PFSK-1 (cell line): ENCODE data around the gene MEDAG.

Experiments
- FOXP2 ChIP-seq: optimal IDR thresholded peaks from 2 replicates; pipeline ENCODE3; 2011; ENCODE audit warnings: borderline replicate concordance, control low read depth, inconsistent platforms; ENCODE audit not compliant: insufficient read depth; ENCODE audit errors: extremely low read length, extremely low read depth
- POLR2AphosphoS5 ChIP-seq: IDR thresholded peaks from 2 replicates; pipeline ENCODE4 v1.6.1; 2012; ENCODE audit warnings: low read depth, mild to moderate bottlenecking, control low read depth, low read length, moderate library complexity
- SIN3A ChIP-seq: IDR thresholded peaks from 2 replicates; pipeline ENCODE4 v1.6.1; 2012; ENCODE audit warnings: mild to moderate bottlenecking, low read length, moderate library complexity, borderline replicate concordance; ENCODE audit not compliant: insufficient read depth
- TAF1 ChIP-seq: IDR thresholded peaks from 2 replicates; pipeline ENCODE4 v1.6.1; 2012; ENCODE audit warnings: low read length, control low read depth, borderline replicate concordance; ENCODE audit not compliant: insufficient read depth
- TF ChIP-seq, protein P1 (sequence below), 2 experiments: IDR thresholded peaks; 2 replicates each; pipeline versions ENCODE4 v1.6.1 to v1.8.0; 2011 to 2012; ENCODE audit warnings: low read depth in 2 of 2, low read length in 2 of 2, control low read depth in 1 of 2, inconsistent platforms in 1 of 2, mild to moderate bottlenecking in 1 of 2, moderate library complexity in 1 of 2; ENCODE audit not compliant: insufficient read depth in 1 of 2

MEDAG gene

DNA sequence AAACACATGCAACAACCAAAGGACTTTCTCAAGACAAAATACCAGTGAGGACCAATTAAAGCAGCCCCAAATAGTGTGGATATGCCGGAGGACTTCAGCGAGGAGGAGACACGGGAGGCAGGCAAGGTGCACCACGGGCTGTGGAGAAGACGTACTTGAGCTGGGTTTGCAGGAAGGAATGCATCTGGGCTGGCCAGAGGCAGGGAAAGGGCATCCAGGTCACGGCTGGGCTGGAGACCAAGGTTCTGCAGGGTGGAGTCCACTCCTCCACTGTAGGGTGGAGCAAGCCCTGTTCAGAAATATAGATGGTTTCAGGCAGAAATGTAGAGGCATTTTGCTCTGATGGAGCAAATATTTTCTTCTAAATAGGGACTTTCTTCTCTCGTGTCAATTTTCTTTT is 36.6 kb upstream of the MEDAG start:
- no peak for TF ChIP-seq POLR2AphosphoS5
- TF ChIP-seq SIN3A, result no peak
- no peak for TF ChIP-seq TAF1

DNA sequence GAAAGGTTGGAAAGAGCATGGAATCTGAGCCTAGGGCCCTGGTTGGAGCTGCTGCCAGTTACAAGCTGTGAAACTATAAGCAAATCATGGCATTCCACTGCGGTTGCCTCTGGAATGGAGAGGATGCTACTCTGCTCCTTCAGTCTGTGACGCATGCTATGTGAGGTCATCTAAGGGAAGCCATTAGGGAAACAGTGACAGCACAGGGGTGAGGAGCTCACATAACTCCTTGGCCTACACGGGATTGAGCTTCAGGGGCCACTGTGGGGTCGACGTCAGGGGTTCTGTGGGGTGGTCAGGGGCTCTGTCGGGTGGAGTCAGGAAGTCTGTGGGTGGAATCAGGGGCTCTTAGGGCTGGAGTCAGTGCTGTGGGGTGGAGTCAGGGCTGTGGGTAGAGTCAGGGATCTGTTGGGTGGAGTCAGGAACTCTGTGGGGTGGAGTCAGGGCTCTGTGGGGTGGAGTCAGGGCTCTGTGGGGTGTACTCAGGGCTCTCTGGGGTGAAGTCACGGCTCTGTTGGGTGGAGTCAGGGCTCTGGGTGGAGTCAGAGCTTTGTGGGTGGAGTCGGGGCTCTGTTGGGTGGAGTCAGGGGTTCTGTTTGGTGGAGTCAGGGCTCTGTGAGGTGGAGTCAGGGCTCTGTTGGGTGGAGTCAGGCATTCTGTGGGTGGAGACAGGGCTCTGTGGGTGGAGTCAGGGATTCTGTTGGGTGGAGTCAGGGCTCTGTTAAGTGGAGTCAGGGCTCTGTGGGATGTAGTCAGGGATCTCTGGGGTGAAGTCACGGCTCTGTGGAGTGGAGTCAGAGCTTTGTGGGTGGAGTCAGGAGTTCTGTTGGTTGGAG is 35.8 kb upstream of the MEDAG start:
- no peak for TF ChIP-seq SIN3A
- TF ChIP-seq, protein P1, sequence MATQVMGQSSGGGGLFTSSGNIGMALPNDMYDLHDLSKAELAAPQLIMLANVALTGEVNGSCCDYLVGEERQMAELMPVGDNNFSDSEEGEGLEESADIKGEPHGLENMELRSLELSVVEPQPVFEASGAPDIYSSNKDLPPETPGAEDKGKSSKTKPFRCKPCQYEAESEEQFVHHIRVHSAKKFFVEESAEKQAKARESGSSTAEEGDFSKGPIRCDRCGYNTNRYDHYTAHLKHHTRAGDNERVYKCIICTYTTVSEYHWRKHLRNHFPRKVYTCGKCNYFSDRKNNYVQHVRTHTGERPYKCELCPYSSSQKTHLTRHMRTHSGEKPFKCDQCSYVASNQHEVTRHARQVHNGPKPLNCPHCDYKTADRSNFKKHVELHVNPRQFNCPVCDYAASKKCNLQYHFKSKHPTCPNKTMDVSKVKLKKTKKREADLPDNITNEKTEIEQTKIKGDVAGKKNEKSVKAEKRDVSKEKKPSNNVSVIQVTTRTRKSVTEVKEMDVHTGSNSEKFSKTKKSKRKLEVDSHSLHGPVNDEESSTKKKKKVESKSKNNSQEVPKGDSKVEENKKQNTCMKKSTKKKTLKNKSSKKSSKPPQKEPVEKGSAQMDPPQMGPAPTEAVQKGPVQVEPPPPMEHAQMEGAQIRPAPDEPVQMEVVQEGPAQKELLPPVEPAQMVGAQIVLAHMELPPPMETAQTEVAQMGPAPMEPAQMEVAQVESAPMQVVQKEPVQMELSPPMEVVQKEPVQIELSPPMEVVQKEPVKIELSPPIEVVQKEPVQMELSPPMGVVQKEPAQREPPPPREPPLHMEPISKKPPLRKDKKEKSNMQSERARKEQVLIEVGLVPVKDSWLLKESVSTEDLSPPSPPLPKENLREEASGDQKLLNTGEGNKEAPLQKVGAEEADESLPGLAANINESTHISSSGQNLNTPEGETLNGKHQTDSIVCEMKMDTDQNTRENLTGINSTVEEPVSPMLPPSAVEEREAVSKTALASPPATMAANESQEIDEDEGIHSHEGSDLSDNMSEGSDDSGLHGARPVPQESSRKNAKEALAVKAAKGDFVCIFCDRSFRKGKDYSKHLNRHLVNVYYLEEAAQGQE (IDR thresholded peaks at IDR 0.05; ENCODE audit: insufficient read depth in 1 of 2, low read depth in 2 of 2, low read length in 2 of 2), result no peak
- no peak for TF ChIP-seq FOXP2
- TF ChIP-seq TAF1, result no peak
- no peak for TF ChIP-seq POLR2AphosphoS5

DNA sequence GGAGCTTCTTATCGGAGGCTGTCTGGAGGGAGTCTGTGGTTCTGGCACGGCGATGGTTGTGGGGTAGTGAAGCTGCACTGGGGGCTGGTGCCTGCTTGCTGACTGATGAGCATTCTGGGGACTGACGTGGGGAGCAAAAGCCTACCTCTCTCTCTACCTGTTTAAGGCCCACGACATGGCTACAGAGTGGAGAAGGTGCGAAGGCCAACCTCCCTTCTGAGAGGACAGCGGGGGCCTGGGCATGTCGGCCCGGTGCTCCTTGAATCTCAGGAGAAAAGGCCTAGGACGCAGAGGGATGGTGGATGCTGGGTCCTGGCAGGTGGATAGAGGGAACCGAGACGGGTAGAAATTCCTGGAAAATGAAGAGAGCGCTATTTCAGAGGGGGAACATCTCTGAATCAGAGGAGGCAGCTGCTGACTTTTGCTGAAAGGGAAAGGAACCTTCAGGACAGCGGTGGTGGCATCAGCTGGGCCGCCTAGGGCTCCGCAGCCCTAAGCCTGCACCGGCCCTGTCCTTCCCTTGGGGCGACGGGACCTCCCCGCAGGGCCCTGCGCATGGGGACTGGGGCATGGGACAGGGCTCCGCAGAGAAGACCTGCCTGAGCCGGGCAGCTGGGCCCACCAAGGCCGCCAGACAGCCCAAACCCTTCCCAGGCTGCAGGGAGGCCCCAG is 35.0 kb upstream of the MEDAG start:
- no peak for TF ChIP-seq TAF1

DNA sequence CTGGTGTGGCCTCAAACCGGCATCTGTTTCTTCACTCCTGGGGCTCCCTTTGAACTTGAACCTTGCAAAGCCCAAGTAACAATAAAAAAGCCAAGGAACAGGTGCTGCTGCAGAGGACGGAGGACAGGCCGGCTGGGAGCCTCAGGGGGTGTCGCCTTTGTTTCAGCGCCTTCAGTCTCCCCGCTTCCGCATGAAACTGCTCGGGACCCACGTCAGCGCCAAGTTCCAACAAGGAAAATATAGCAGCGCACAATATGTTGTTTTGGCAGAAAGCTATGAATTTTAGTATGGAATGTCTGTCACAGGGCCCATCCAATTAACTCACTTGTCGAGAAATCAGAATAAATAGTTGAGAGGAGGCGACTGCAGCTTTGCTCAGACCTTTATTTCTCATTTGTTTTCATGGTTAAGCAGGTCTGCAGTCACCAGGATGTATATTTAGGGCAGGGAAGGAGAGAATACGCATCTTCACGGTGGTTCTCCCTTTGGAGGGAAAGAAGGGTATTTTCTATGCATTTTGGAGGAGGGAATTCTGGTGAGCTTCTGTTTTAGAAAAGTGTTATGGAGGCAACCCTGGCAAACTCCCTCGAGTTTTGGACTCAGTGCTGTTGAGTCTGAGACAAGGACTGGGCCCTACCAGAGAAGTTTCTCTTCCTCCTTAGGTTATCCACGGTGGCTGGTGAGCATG is 34.3 kb upstream of the MEDAG start:
- TF ChIP-seq, protein P1 (IDR thresholded peaks at IDR 0.05; ENCODE audit: insufficient read depth in 1 of 2, low read depth in 2 of 2, low read length in 2 of 2), result no peak
- TF ChIP-seq TAF1 (no peak), POLR2AphosphoS5 (no peak), SIN3A (no peak), FOXP2 (no peak)

DNA sequence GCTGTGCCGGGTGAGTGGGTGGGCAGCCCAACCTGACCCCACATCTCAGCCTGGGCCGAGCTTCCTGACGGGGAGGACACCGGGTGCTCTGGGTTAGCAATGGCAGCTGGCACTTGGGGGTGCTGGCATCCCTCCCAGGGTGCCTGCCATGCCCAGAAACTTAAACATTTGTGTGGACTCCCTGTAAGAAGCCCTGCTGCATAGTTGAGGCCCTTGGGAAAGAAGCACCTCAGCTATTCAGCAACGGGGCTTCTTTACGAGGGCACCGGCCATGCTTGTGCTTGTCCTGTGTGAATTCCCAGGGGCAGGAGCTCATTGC is 33.8 kb upstream of the MEDAG start:
- no peak for TF ChIP-seq POLR2AphosphoS5
- no peak for TF ChIP-seq TAF1
- no peak for TF ChIP-seq FOXP2
- TF ChIP-seq, protein P1 (IDR thresholded peaks at IDR 0.05; ENCODE audit: insufficient read depth in 1 of 2, low read depth in 2 of 2, low read length in 2 of 2), result no peak
- TF ChIP-seq SIN3A, result no peak
